ENCODE measurements around the gene SPATA2.

- TF ChIP-seq CTCF (IDR thresholded peaks at IDR 0.05) (no peak), POLR2A (IDR thresholded peaks at IDR 0.05; ENCODE audit: low read depth) (no peak)
These were observed 37.9 kb downstream of the SPATA2 start for GRCh38 chr20:49877386-49877921.
